Measurements from ENCODE around the gene IPO8. TPM values are rescaled to one million over a fixed set of nuclear protein-coding genes. Genes with fewer than 3 reads are reported as not detected.

Gene IPO8
- total RNA-seq, 3 donors from 2014 or later: 26.7 to 47.4 (median 43.3) TPM

DNA sequence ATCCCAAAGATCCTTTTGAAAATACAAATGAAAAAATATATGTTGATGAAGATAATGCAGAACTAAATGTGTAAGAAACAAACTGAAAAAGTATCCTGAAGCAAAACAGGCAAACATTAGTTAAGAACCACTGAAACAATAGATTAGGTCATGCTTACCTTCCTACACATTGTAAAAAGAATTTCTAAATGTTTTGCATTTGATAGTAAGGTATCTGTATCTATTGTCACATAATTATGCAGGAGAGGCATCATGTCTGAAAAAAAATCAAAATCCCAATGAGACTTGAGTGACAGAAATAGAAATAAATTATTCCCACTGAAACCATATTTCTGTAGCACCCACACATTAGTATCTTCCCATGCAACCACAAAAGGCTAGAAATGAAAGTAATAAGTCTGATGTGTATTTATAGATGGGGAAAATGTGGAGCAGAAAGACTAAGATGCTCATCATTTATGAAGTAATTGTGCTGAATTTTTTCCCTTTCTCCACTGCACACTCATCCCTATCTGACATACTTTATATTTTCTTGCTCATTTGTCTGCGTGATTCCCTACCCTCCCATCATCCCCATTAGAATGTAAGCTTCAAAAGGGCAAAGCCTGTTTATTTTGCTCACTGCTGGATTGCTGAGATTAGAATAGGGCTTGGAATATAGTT lies 43.5 kb downstream of the IPO8 start:
- no peak for TF ChIP-seq POLR2A (IDR thresholded peaks at IDR 0.05)
- no peak for TF ChIP-seq POLR2AphosphoS5 (IDR thresholded peaks at IDR 0.05)
- TF ChIP-seq, protein P1, sequence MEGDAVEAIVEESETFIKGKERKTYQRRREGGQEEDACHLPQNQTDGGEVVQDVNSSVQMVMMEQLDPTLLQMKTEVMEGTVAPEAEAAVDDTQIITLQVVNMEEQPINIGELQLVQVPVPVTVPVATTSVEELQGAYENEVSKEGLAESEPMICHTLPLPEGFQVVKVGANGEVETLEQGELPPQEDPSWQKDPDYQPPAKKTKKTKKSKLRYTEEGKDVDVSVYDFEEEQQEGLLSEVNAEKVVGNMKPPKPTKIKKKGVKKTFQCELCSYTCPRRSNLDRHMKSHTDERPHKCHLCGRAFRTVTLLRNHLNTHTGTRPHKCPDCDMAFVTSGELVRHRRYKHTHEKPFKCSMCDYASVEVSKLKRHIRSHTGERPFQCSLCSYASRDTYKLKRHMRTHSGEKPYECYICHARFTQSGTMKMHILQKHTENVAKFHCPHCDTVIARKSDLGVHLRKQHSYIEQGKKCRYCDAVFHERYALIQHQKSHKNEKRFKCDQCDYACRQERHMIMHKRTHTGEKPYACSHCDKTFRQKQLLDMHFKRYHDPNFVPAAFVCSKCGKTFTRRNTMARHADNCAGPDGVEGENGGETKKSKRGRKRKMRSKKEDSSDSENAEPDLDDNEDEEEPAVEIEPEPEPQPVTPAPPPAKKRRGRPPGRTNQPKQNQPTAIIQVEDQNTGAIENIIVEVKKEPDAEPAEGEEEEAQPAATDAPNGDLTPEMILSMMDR (IDR thresholded peaks at IDR 0.05): no peak
- Histone ChIP-seq H3K27ac (no peak overlapping the region), H3K4me3 (no peak overlapping the region), H3K27me3 (no peaks in the 10 kb centered on the region), H3K4me1 (no peaks in the 10 kb centered on the region), H3K36me3 (peaks cover 22% of the 10 kb centered on the region), H3K9me3 (no peaks in the 10 kb centered on the region)
- no peak for DNase-seq (ENCODE audit: low spot score in 2 of 2)
- intact Hi-C loops (cut with DNase I; ENCODE audit: low total_unique reads): no loop called here

DNA sequence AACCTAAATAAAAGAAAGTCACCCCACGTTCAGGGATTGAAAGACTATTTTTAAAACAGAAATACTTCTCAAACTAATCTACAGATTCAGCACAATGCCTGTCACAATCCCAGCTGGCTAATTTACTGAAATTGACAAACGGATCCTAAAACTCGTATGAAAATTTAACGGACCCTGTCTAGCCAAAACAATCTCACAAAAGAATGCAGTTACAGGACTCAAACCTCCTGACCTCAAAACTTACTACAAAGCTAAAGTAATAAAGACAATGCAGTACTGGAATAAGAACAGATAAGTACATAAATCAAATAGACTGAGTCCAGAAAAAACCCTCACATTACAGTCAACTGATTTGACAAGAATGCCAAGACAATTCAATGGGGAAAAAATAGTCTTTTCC lies 48.8 kb downstream of the IPO8 start:
- Histone ChIP-seq H3K27me3 (no peaks in the 10 kb centered on the region), H3K4me1 (no peaks in the 10 kb centered on the region), H3K27ac (no peak overlapping the region), H3K9me3 (no peaks in the 10 kb centered on the region), H3K4me3 (no peak overlapping the region), H3K36me3 (peaks cover 20% of the 10 kb centered on the region)
- no peak for TF ChIP-seq POLR2A (IDR thresholded peaks at IDR 0.05)
- TF ChIP-seq POLR2AphosphoS5 (IDR thresholded peaks at IDR 0.05): no peak
- TF ChIP-seq, protein P1 (IDR thresholded peaks at IDR 0.05): no peak
- no peak for DNase-seq (ENCODE audit: low spot score in 2 of 2)
- intact Hi-C loops (cut with DNase I; ENCODE audit: low total_unique reads): no loop called here

DNA sequence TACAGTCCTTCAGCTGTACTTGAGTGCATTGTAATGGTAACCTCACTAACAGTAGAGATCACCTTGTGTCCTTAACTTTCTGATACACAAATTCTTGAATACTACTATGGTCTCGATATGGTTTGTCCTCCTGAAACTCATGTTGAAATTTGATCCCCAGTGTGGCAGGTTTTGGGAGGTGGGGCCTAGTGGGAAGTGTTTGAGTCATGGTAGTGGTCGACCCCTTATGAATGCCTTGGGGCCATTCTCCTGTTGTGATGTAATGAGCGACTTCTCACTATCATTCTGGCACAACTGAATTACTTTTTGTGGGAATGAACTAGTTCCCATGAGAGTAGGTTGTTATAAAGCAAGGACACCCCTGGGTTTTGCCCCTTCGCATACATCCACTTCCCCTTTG lies 52.3 kb downstream of the IPO8 start:
- no peak overlapping the region for H3K27ac ChIP-seq
- no peak overlapping the region for H3K4me3 ChIP-seq
- H3K9me3 ChIP-seq: no peaks in the 10 kb centered on the region
- peaks cover 3% of the 10 kb centered on the region for H3K36me3 ChIP-seq
- no peaks in the 10 kb centered on the region for H3K27me3 ChIP-seq
- H3K4me1 ChIP-seq: no peaks in the 10 kb centered on the region
- no peak for TF ChIP-seq POLR2A (IDR thresholded peaks at IDR 0.05)
- TF ChIP-seq, protein P1 (IDR thresholded peaks at IDR 0.05): no peak
- TF ChIP-seq POLR2AphosphoS5 (IDR thresholded peaks at IDR 0.05): no peak
- no peak for DNase-seq (ENCODE audit: low spot score in 2 of 2)
- intact Hi-C loops (cut with DNase I; ENCODE audit: low total_unique reads): no loop called here

DNA sequence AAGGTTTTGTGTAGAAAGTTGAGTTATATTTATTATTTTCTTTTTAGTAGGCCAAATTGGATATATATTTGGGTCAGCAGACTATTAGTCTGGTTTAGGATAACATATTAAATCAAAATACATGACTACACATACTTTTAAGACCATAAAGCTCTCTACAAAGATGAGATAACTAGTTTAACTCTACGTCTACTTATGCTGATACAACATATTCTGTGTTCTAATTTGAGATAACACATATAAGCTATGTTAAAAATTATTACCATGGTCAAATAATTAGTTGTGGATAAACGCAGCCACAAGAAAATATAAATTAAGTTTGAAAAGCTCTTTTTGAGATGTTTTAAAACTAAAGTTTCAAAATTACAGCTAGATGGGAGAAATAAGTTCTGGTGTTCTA lies 55.3 kb downstream of the IPO8 start:
- TF ChIP-seq POLR2A (IDR thresholded peaks at IDR 0.05) (no peak), POLR2AphosphoS5 (IDR thresholded peaks at IDR 0.05) (no peak)
- TF ChIP-seq, protein P1 (IDR thresholded peaks at IDR 0.05): no peak
- DNase-seq (ENCODE audit: low spot score in 2 of 2): no peak
- Histone ChIP-seq H3K27me3 (no peaks in the 10 kb centered on the region), H3K36me3 (no peaks in the 10 kb centered on the region), H3K4me3 (no peak overlapping the region), H3K27ac (no peak overlapping the region), H3K9me3 (no peaks in the 10 kb centered on the region), H3K4me1 (no peaks in the 10 kb centered on the region)
- intact Hi-C loops (cut with DNase I; ENCODE audit: low total_unique reads): no loop called here

DNA sequence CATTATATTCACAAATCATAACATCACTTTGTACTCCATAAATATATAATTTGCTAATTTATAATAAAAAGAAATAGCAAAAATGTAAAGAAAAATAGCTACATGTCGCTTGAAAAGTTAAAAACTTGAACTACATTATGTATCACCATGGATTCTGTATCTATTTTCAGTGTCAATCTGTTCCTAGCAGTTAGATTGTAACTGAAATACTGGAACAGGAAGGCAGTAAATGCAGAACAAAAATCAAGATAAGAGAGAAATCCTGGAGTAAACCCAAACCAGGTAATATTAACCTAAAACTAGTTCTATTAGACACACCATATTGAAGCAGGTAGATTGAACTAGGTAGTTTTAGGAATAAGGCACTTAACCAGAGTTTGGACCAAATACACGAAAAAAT lies 60.3 kb downstream of the IPO8 start:
- H3K27ac ChIP-seq: no peak overlapping the region
- no peak overlapping the region for H3K4me3 ChIP-seq
- no peaks in the 10 kb centered on the region for H3K27me3 ChIP-seq
- H3K9me3 ChIP-seq: no peaks in the 10 kb centered on the region
- no peaks in the 10 kb centered on the region for H3K4me1 ChIP-seq
- DNase-seq (ENCODE audit: low spot score in 2 of 2): no peak
- no peak for TF ChIP-seq POLR2AphosphoS5 (IDR thresholded peaks at IDR 0.05)
- TF ChIP-seq, protein P1 (IDR thresholded peaks at IDR 0.05): no peak
- TF ChIP-seq POLR2A (IDR thresholded peaks at IDR 0.05): no peak
- intact Hi-C loops (cut with DNase I; ENCODE audit: low total_unique reads): no loop called here
- peaks cover 3% of the 10 kb centered on the region for H3K36me3 ChIP-seq

Data from breast epithelium (tissue), 4 donors.